Aorta (tissue), 5 donors: ENCODE data around the gene PGM2L1. TPM values are rescaled to one million over a fixed set of nuclear protein-coding genes. Genes with fewer than 3 reads are reported as not detected.
A peak's percentile ranks its signal among the peaks of the same experiment; 100 is the strongest.

Source experiments
- ATAC-seq: fragments of 200-7000 bp; cut with Tn5 transposase; one replicate; pipeline ENCODE4 v1.9.1; 2022; ENCODE audit warnings: moderate library complexity; ENCODE audit not compliant: low FRiP score
- DNase-seq, 2 donors: peaks; one replicate each; pipeline ENCODE4 v3.0.0-alpha.2; 2020
- H3K27ac ChIP-seq, 2 donors: one replicate each; pipeline ENCODE4 v1.5.1; 2013; ENCODE audit warnings: low read length in 2 of 2, mild to moderate bottlenecking in 2 of 2, moderate library complexity in 2 of 2, control low read depth in 1 of 2, inconsistent platforms in 1 of 2, low read depth in 1 of 2
- H3K27me3 ChIP-seq, 2 donors: one replicate each; pipeline ENCODE4 v1.6.1; 2013; ENCODE audit warnings: control low read depth in 1 of 2, low read length in 1 of 2, mild to moderate bottlenecking in 1 of 2, moderate library complexity in 1 of 2; ENCODE audit not compliant: insufficient read depth in 2 of 2, control insufficient read depth in 1 of 2
- H3K36me3 ChIP-seq, 2 donors: one replicate each; pipeline ENCODE4 v1.6.1; 2013; ENCODE audit warnings: control low read depth in 1 of 2, low read length in 1 of 2, mild to moderate bottlenecking in 1 of 2; ENCODE audit not compliant: insufficient read depth in 2 of 2, control insufficient read depth in 1 of 2
- H3K4me1 ChIP-seq, 2 donors: one replicate each; pipeline ENCODE4 v1.6.1; 2013; ENCODE audit warnings: low read length in 2 of 2, control low read depth in 1 of 2, mild to moderate bottlenecking in 1 of 2, moderate library complexity in 1 of 2; ENCODE audit not compliant: insufficient read depth in 2 of 2, control insufficient read depth in 1 of 2
- H3K4me3 ChIP-seq, 2 donors: one replicate each; pipeline ENCODE4 v1.5.1; 2013; ENCODE audit warnings: low read length in 2 of 2, control low read depth in 1 of 2, mild to moderate bottlenecking in 1 of 2
- H3K9me3 ChIP-seq: one replicate; pipeline ENCODE4 v1.6.1; 2013; ENCODE audit warnings: mild to moderate bottlenecking, low read length; ENCODE audit not compliant: control insufficient read depth
- WGBS, 2 donors: extraction: QIAGEN DNeasy Blood & Tissue Kit; methylation state at CpG; one replicate each; pipeline ENCODE4 v1.1.7; 2013; 5-methylcytosine and 5-hydroxymethylcytosine counted together
- intact Hi-C, 2 donors: fragments of 100-400 bp; cut with DNase I; formaldehyde crosslinking; loops; one replicate each; pipeline versions ENCODE4 v1.14.2 to v1.15.0; 2022
- long read RNA-seq, 2 donors: library from polyadenylated mRNA; unstranded; transcript quantifications; one replicate each; pipeline ENCODE4 v2.0.0, GENCODE V29; 2020 to 2021
- polyA plus RNA-seq, 2 donors: library from polyadenylated mRNA; stranded (reverse); fragments of 200-250 nt; gene quantifications; one replicate each; pipeline ENCODE4 v1.2.3, GENCODE V29; 2013
- total RNA-seq, 2 donors: library from RNA; stranded (reverse); fragmentation: NEBNext Ultra II Directional; extraction: Animal tissue kit (Norgen Biotek cat#: 25700); gene quantifications; one replicate each; pipeline ENCODE4 v1.2.1, GENCODE V29; 2021
- donor health status: healthy with polysubstance abuse.
- donor health status: Bipolar disorder and iron deficiency.
- donor health status: DM: no; HTN: no; CAD: no.
- donor health status: DM: no; HTN: no; CAD: no.
- donor health status: DM: yes; HTN: yes; CAD: no.

PGM2L1 gene
- total RNA-seq: 10 to 100 TPM; 13.5 to 18.8 TPM
- 1 to 10 TPM; 2.9 to 7.7 TPM for polyA plus RNA-seq
- long read RNA-seq, donor 1, full-length matches to known transcripts: 57 of 68 reads
- long read RNA-seq, donor 1, partial matches to known transcripts: 9 of 68 reads
- long read RNA-seq, donor 1, other reads (novel, unspliced or antisense): 2 of 68 reads
- long read RNA-seq, donor 2, full-length matches to known transcripts: 9 of 18 reads
- long read RNA-seq, donor 2, partial matches to known transcripts: 1 of 18 reads
- long read RNA-seq, donor 2, other reads (novel, unspliced or antisense): 8 of 18 reads

DNA sequence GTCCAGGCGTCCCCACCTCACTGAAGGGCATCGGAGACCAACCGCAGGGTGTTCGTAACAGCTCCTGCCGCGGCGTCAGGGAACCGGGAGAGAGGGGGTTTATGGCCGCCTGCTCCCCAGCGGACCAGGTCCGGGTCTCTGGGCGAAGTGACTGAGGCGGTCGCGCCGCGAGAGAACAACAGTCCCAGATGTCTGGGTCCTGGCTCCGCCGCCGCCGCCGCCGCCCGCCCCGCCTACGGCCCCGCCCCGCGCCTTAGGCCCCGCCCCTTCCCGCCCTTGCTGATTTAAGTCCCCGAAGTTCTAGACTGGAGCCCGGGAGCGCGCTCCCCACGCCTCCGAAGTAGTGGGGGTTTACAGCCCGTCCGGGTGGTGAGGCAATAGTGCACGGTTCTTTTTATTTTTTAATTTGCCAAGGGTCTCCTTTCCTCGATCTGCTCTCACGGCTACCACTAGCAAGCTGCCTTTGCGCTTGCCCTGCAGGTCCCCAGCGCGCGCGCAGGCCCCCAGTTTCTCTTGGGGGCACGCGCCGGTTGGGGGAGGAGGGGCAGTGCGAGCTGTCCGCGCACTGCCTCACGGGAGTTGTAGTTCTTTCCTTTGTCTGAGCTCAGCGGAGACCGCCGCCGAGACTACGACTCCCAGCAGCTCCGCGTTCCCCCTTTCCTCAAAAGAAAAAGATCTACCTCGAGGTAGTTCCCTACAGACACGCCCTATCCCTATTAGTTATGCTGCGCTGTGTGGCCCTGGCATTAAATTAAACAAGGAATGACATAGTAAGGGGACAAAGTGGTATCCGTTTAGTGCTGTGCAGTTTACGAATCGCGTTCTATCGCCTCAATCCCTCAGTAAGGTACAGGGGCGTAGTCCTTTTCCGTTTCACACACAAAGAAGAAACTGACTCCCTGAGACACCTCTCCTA lies at the start of gene PGM2L1:
Gene PGM2L1, minus strand, starts transcription at position 190 of the 916 bp plus-strand sequence. CDS start 272 bp downstream, outside the sequence.
- DNase-seq (peak; percentile 96 to 97), ATAC-seq (peak; percentile 98)
- Histone ChIP-seq H3K4me1 (peaks cover 1 to 3% of the 10 kb centered on the region in 2 donors), H3K4me3 (peak within 1 kb of the TSS; percentile 92 to 94), H3K27ac (peak within 1 kb of the TSS in 1 of 2 donors; percentile 92), H3K36me3 (no peaks in the 10 kb centered on the region), H3K9me3 (no peaks in the 10 kb centered on the region), H3K27me3 (no peaks in the 10 kb centered on the region)
- WGBS, 2 donors: 0% methylated on average over 57 to 71 of the region's 71 CpGs
- intact Hi-C loops: loop anchor here in 1 of 2 donors (5.0 kb wide), 2 partner anchors 44 to 81 kb away; no protein-coding TSS in a partner anchor

DNA sequence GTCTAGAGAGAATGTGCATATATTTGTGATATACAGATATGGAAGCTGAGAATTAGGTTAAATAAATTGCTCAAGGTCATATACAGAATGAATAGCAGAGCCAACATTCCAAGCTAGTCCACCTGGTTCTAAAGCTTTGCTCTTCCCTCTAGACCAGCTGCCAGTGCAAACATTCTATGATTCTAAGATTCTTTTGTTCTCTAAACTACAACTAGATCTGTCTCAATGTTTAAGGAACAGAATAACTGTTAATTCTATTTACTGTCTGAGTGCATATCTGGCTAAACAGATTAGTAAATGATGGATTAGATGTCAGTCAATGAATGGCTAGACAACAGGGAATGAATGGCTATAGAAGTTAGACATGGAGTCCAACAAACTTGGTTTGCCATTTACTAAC lies 49.5 kb upstream of the PGM2L1 start:
- no peak for ATAC-seq
- H3K4me1 ChIP-seq: peaks cover 0 to 12% of the 10 kb centered on the region in 2 donors
- no peaks in the 10 kb centered on the region for H3K36me3 ChIP-seq
- no peak overlapping the region for H3K27ac ChIP-seq
- no peaks in the 10 kb centered on the region for H3K9me3 ChIP-seq
- DNase-seq: no peak
- intact Hi-C loops: loop anchor here in 1 of 2 donors (2.0 kb wide), 2 partner anchors 59 to 191 kb away; no protein-coding TSS in a partner anchor
- no peaks in the 10 kb centered on the region for H3K27me3 ChIP-seq
- H3K4me3 ChIP-seq: no peak overlapping the region

DNA sequence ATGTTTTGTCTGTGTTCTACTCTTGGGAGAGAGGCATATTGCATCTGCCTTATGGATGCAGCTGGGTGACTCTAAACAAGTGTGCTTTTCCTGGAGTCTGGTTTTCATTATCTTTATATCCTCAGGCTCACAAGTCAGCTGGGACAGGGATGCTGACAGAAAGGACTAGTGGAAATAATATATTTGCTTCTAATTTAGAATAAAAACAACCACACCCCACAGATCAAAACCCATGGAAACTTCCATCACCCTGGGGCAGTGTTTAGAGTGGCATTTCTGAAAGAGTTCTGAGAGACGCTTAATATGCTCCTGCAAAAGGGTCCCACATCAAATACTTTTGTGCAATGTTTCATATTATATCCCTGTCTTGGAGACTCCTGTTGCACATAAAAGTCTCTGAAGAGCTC lies 48.3 kb upstream of the PGM2L1 start:
- WGBS, 2 donors: 86 to 89% methylated on average over 1 of the region's 1 CpG
- intact Hi-C loops: no loop called here

DNA sequence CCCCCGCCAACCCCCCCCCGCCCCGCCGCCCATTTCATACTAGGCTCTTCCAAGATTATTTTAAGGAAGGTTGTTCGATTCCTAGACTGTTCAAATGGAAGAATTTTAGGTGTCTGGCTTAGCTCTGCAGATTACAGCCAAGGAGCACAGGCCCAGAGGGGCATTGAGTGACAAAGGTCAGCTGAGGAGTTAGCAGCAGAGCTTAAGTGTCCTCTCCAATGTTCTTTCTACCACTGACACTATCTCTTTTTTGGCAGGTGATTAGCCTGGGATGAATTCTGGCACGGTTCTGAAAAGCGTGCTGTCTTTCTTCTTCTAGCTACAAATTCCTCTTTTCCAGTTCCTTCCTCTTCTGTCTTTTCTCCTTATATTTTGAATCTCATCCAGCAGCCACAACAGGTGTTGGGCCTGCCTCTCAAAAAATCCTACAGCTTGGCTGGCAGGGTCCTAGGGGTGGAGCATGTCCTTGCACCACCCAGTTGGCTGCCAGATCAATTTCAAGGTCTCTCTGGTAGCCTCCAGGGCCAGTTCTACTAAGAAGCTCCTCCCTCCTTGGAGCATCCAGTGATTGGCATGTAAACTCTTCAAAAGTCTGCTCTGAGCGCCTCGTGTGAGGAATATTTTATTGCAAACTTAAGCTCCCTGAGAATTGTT lies 46.1 kb upstream of the PGM2L1 start:
- Histone ChIP-seq H3K9me3 (no peaks in the 10 kb centered on the region), H3K4me3 (no peak overlapping the region), H3K27ac (peak overlapping the region in 1 of 2 donors; percentile 22), H3K36me3 (no peaks in the 10 kb centered on the region), H3K27me3 (no peaks in the 10 kb centered on the region), H3K4me1 (peaks cover 0 to 12% of the 10 kb centered on the region in 2 donors)
- ATAC-seq (no peak), DNase-seq (no peak)
- 50 to 52% methylated on average over 9 of the region's 9 CpGs for WGBS, 2 donors
- intact Hi-C loops: loop anchor here in 1 of 2 donors (5.0 kb wide), 2 partner anchors 47 to 122 kb away; partner anchors contain the start of gene PGM2L1

More for the DNA sequence above, 48.3 kb upstream of the PGM2L1 start:
- no peak overlapping the region for H3K4me3 ChIP-seq
- no peak for DNase-seq
- H3K4me1 ChIP-seq: peaks cover 0 to 12% of the 10 kb centered on the region in 2 donors
- H3K27ac ChIP-seq: no peak overlapping the region
- no peaks in the 10 kb centered on the region for H3K9me3 ChIP-seq
- no peaks in the 10 kb centered on the region for H3K36me3 ChIP-seq
- no peaks in the 10 kb centered on the region for H3K27me3 ChIP-seq
- ATAC-seq: no peak

DNA sequence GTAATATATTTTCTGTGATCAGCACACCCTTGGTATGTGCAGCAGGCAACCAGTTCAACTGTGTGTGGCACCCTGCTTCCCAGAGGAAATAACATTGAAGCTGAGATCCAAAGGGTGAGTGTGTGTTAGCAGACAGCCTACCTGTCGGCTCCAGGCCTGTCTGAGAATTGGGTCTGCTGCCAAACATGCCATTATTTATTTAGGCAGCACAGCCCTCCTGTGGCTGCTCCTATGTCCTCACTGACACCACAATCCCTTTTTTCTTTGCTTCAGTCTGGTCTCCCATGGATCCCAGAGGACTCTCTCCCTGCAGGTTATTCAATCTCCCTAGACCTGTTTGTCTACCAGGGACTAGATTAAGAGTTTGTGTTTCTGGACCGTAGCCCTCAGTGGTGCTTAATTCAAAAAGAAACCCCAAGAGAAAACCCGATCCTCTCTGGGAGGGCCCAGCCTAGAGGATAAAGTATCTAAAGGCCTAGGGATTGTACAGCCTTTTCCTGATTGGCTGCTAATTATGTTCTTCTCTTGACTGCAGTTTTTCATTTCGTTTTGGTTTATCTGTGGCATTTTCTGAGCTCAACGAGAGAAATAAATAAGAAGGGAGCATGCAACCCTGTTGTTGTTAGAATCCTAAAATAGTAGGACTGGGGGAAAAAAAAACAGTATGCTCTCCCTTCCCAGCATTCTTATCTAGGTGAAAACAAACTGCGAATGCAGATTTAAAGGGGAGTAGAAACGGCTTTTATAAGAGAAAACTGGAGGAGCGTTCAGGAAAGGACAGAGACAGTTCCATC lies 45.0 kb upstream of the PGM2L1 start:
- H3K27me3 ChIP-seq: no peaks in the 10 kb centered on the region
- no peaks in the 10 kb centered on the region for H3K36me3 ChIP-seq
- ATAC-seq: no peak
- H3K27ac ChIP-seq: peak overlapping the region; percentile 36 to 82
- H3K9me3 ChIP-seq: no peaks in the 10 kb centered on the region
- intact Hi-C loops: loop anchor here in 1 of 2 donors (5.0 kb wide), 2 partner anchors 46 to 121 kb away; partner anchors contain the start of gene PGM2L1
- peaks cover 0 to 12% of the 10 kb centered on the region in 2 donors for H3K4me1 ChIP-seq
- WGBS, 2 donors: 2 to 4% methylated on average over 8 of the region's 8 CpGs
- no peak for DNase-seq
- H3K4me3 ChIP-seq: no peak overlapping the region

DNA sequence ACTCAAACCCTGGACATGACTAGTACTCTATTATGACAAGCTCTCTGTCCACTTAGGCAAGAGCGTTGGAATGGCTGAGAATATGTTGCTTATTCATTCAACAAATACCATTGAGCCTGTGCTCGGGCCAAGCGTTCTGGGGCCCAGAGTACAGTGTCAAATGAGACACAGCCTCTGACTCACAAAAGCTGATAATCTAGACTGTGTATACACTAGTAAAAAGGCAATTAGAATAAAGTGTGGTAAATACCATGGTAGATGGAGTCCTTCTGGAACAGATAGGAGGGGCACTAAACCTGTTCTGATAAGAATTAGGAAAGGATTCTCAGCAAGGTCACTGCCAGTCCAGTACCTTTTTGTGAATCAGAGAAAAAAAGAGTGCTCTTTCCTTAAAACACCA lies 44.4 kb upstream of the PGM2L1 start:
- Histone ChIP-seq H3K9me3 (no peaks in the 10 kb centered on the region), H3K27me3 (no peaks in the 10 kb centered on the region), H3K36me3 (no peaks in the 10 kb centered on the region), H3K4me3 (no peak overlapping the region), H3K4me1 (peaks cover 0 to 12% of the 10 kb centered on the region in 2 donors), H3K27ac (no peak overlapping the region)
- ATAC-seq (no peak), DNase-seq (no peak)
- intact Hi-C loops: loop anchor here in 1 of 2 donors (5.0 kb wide), 2 partner anchors 45 to 120 kb away; partner anchors contain the start of gene PGM2L1
- 5 to 8% methylated on average over 3 of the region's 3 CpGs for WGBS, 2 donors

DNA sequence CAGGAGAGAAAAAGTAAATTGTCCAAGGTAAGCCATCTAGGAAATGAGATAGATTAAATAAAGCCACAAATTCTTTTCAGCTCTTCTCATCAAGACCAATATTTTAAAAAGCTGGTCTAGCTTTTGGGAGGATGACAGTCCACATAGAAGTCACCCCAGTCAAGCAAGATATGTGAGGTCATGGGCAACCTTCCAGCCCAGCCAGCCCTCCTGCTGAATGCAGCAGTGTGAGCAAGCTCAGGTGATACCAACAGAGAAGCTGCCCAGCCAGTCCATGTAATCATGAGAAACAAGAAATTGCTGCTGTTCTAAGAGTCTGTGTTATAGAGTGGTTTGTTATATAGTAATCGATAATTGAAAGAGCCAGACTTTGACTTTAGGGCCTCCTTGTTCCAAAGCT lies 40.4 kb upstream of the PGM2L1 start:
- Histone ChIP-seq H3K27ac (no peak overlapping the region), H3K9me3 (no peaks in the 10 kb centered on the region), H3K4me3 (no peak overlapping the region), H3K36me3 (no peaks in the 10 kb centered on the region), H3K27me3 (no peaks in the 10 kb centered on the region), H3K4me1 (peaks cover 0 to 6% of the 10 kb centered on the region in 2 donors)
- no peak for DNase-seq
- ATAC-seq: no peak
- WGBS, 2 donors: 99 to 100% methylated on average over 1 of the region's 1 CpG
- intact Hi-C loops: no loop called here
